Stimulated activated CD4-positive, alpha-beta T cell treated with anti-CD3 and anti-CD28 coated beads, Interleukin-1b, Interleukin-23, amount 100 ng/mL, for 1 hour (primary cell): ENCODE measurements around the gene USP12.

Source experiments
- DNase-seq, 2 donors: peaks; one replicate each; pipeline ENCODE4 v3.0.0-alpha.2; 2020; ENCODE audit warnings: low read depth in 2 of 2

USP12 gene

DNA sequence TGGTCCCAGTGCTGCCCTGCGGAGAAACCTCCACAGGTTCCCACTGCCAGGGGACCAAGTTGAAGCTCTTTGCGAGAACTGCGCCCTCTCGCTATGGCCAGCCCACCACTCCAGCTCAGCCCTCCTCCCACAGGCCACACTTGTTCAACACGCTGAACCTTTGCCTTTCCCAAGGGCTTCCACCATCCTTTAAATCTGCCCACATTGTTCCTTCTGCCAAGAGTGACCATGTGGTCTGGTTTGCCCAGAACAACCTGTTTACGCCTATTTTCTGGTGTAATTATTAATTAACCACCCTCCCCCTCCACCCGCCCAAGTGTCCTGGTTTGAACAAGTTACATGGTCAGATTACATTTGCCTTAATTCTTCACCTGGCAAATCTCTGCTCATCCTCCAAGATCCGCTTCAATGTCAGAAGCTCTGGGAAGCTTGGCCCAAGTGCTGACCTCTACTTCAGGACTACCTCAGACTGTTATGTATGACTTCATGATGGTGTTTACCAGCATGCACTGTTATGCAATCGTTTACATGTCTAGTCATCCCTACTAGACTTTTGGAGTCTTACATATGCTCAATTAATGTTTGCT is 12.0 kb upstream of the USP12 start:
- no peak for DNase-seq

DNA sequence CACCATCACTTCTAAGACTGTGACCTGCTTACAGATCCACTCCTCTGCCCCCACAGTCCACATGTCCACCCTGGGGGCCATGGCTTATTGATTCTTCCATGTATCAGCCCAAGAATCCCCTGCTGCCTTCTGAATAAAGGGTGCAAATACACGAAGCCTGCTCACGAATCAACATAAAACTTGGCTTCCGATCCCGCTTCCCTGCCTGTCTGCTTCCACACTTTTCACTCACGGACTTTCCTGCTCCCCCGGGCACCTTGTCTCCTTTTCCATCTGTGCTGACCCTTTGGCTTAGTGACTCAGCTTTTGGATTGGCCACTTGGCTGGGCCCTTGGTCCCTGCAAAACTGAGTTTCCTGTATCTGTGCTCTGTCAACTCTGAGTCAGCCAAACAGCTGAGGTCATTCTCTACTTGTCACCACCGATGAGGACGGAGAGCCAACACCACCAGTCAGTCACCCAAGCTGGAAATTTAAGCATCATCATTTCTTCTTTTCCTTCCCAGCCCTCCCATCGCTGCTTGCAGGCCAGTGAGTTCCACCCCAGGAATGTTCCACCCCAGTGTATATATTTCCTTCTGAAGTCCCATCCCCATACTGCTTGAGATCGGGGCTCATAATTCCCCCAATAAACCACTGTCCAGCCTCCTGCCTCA is 11.4 kb upstream of the USP12 start:
- no peak for DNase-seq

DNA sequence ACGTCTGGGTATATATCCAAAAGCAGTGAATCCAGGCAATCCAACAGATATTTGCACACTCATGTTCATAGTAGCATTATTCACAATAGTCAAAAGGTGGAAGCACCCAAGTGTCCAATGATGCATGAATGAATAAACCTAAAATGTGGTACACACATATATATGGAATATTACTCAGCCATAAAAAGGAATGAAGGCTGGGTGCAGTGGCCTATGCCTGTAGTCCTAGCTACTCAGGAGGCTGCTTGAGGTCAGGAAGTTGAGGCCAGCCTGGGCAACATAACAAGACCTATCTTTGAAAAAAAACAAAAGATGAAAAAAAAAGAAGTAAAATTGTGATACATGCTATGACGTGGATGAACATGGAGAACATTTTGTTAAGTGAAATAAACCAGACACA is 10.4 kb upstream of the USP12 start:
- DNase-seq, result no peak

DNA sequence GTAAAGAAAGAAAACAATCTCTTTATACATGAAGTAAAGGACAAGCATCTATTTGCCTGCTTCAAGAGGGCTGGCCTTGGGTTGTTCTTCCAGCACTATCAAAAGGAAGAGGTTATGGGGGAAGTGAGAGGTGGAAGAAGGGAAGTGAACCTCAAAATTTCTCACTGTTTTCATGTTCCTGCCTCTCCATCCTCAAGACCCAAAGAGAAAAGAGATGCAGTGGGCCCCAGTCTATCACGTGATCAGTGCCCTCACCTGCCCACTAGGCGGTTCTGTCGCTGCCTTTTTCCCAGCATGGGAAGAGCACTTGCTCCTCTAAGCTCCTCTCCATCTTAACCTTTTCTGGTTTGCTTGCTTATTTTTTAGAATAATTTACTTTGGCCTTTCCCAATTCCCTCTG is 6.2 kb upstream of the USP12 start:
- DNase-seq, result no peak

DNA sequence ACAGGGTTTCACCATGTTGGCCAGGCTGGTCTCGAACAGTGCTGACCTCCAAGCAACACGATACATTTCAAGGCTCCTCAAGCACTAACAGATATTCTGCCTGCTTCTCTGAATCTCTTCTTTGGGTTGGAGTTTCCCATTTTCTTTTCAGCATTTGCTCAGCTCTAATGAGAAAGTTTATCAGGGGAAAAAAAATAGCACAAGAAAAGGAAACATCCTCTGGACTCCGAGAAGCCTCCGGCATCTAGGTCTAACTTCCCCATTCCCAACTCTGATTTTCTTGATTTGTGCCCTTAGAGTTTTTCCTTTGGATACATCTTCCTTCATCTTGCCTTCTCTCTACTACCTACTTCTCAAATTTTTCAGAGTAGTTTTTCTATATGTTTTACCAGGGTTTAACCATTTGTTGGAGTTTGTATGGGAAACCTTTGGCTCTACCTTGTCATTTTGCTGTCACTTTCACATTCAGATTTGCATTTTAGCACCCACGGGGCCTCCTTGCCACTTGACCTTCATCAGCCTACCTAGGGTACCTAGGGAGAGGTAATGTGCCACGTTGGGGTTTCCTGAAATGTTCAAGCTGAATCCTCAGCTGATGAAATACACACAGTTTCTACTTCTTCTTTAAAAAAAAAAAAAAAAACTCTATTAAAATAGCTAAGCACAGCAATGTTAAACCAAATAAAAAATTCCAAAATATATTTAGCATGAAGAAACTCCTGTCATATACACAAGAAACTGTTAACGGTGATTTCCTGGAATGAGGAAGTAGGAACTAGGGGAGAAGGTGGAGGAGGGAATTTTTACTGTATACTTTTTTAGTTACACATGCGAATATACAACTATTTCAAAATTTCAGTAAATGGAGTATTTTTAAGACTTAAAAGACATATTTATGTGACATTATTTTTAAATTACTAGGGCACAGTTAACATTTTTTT is 5.1 kb upstream of the USP12 start:
- DNase-seq, result no peak

DNA sequence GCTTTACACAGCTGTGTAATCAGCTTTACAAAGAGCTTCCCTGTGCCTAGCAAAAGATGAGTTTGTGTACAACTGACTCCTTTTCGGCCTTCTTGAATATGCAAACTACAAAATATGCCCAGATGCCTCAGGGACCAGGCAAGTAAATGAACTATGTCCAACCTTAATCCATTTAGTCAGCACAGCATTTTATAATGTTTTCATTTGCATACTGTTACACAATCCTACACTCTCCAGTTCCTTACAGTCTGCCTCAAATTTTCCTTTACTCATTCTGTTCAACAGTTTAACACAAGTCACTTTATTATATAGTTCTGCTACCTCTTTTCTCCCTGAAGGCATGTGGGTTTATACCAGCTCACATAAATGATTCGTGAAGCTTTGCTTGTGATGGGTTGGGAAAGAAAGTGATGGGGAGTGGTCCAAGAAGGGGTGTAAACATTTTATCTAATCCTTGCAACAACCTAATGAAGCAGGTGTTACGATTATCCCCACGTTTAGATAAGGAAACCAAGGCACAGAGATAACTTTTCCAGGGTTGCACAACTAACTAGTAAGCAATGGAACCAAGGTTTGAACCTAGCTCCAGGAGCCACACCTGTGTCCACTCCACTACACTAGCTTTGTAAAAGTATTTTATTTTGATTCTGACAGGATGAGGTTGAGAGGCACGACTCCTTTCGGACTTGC is 3.3 kb upstream of the USP12 start:
- no peak for DNase-seq

DNA sequence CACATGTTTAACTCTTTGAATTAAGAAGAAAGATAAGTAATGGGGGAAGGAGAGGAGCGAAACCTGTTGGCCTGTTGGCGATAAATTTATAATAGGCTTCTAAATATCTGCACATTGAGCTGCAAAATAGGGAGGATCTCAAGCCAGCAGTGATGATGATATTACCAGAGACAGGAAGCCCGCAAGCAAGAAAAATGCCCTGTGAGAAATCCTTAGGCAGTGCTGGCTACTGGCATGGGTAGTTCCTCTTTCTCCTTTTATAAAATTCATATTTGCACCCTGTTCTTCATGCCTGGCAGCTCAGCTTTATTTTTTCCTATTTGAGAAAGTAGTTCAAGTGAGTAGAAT is 858 bp upstream of the USP12 start:
- no peak for DNase-seq

DNA sequence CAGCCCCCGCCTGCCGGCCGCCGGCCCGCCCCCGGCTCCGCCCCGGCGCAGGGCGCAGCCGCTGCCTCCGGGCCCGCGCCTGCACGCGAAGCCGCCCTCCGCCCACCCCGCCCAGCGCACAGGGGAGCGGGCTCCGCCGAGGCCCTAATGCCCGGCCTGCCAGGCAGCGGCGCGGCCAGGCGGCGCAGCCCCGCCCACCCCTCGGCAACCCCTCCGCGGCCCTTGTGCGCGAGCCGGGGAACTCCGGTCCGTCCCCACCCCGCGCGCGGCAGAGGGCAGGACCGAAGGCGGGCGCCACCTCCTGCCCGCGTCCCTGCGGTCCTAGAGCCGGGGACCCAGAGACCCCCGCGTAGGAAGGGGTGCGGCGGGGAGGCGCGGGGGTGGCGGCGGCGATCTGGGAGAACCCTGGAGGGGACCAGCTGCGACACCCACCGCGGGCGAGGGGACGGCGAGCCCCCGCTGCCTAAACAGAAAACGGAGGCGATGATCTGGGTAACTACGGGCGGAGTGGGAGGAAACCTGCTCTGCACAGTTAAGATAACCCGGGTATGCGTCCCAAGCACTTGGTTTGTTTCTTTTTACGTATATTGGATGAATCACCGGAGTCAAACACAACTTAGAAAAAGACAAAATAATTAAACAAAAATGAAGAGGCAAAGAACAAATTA is 350 bp upstream of the USP12 start:
- peak; percentile 81 to 83 for DNase-seq

DNA sequence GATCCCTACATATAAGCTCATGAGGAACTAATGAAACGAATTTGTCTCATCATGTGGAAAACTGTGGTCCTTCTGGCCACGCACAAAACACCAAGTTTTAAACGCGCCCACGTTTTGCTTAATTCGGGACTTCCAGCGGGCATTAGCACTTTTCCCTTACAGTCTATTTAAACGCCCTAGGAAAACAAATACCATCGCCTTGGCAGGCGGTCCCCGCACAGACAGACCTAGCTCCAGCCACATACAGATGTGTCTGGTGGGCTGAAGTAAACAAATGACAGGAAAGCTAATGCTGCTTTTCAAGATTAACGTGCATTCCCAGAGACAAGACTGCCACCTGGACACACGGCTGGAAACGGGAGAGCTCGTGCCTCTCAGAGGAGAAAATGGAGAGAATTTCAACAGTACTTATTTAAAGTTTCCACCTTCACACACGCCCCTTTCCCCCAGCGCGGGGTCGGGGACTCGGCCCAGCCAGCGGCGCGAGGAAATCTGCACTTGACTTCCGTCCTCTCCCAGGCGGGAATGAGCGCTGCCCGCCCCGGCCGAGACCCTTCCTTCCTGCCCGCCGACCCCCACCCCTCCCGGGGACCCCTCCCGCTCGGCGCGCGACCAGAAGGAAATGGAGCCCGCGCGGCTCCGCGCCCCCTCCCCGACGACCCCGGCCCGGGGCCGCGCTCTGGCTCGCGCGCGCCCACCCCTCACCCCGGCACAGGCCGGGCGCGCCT is 931 bp downstream of the USP12 start:
- peak in 1 of 2 donors; percentile 24 for DNase-seq

DNA sequence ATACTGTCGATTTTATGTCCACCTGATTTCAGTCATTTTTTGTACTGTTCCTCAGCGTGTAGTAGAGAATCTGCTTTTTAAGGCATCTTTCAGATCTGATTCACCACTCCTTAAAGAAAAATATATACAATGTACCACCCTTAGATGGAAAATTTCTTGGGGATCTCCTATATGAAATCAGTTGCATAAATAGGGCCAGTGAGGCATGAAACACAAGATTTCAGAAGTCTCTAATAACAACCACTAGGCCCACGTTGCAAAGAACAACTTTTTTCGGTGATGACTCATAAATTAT is 1.4 kb downstream of the USP12 start:
- no peak for DNase-seq

DNA sequence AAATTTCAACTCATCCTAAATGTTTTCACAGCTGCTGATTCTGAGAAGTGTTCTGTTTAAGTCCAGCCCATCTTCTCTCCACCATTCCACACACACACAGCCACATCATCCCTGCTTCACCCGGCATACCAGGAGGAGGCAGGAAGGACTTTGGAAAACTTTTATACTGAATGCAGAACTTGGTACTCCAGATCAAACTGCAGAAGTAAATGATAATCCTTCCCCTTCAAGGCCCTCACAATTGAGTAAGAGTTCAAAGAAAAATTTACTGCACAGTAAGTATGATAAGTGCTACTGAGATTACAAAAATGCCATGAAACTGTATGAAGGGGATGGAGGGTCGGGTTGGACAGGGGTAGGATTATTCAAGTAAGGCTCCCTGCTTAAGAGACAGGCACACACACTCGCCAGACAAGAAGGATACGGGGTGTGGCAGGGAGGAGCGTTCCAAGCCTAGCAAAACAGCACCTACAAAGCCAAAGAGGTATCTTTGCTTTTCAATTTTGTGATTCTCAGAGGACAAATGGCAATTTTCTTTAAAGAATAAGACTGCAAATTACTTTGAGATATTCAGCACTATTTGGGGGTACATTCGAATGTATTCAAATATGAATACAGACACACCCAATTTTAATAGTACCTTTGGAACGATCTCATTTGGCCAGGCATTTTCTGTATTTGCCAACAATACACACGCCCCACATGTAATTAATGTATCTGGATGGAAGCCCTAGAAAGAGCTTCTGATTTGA is 2.5 kb downstream of the USP12 start:
- DNase-seq, result no peak

DNA sequence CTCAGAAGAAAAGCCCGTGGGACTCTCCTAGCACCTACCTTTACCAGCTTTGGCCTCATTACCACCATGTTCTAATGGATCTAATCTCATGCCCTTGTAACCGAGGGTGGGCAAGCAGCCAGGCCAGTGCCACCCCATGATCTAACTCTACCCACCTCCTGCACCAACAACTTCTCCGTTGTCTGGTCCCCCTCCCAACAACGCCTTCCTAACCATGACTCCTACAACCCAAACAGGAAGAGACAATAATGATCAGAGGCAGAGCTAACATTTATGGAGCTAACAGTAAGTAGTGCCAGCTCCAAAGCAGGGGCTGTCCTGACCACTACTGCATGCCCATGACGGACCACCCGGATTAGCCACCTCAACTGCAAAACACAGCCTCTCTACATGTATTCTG is 3.5 kb downstream of the USP12 start:
- no peak for DNase-seq

DNA sequence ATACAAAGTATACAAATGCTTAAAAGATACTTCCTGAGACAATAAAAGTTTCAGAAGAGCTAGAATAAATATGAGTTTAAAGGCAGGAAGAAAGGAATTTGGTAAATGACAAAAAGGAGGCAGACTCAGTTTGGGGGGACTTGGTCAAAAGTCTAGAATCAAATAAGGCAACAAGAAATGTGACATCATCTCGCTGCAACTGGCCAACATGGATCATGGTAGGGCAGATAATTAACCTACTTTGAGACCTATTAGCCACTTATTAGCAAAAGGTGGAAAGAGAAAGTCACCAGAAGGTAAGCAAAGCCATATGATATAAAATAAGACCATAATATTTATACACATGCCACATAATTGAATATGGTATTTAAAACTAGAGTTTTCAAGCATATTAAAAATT is 5.3 kb downstream of the USP12 start:
- no peak for DNase-seq

DNA sequence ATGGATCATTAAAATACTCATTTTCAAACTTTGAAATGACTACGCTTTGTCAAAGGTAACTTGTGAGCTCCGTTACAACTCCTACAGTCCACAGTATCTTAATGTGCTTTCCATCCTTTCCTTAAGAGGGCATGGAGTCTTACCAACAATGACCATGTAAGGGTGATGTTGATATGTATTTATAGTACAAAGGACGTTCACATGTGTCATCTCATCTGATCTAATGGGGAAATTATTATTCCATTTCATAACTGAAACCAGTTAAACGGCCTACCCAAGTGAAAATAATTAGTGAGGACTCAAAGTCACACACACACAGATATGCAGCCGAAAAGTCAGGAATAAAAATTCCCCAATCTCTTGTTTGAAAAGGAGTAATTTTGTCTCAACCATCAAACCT is 9.6 kb downstream of the USP12 start:
- no peak for DNase-seq

DNA sequence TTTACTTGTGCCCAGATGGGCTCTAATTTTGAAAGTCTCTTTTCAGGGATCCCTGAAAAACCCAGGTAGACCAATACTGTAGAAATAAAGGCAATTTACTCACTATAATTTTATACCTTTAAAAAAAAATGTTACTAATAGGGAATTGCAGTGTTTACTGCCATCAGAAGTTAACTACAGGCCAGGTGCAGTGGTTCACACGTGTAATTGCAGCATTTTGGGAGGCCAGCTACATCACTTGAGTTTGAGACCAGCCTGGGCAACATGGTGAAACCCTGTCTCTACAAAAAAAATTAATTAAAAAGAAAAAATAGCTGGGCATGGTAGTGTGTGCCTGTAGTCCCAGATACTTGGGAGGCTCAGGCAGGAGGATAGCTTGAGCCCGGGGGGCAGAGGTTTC is 10.2 kb downstream of the USP12 start:
- DNase-seq, result no peak

DNA sequence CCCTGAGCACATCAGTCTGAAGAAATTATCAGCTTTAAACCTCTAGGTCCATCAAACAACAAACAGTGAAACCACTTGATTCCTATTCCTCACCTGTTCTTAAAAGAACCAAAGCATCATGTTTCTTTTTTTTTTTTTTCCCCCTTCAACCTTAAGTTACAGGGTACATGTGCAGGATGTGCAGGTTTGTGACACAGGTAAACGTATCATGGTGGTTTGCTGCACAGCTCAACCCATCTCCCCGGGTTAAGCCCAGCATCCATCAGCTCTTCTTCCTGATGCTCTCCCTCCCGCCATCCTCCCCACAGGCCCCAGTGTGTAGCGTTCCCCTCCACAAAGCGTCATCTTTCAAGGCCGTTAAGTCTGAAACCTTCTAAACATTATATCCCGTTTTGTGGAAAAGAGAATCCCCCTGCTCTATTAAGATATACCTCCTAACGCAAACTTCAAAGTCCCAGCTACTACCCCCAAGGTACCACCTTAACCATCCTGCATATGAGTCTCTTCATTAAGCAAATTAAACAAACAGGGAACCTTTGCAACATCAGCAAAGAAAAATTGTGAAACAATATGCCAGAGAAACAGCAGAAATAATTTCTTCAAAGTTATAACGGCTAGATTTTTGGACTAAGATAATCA is 10.8 kb downstream of the USP12 start:
- no peak for DNase-seq

DNA sequence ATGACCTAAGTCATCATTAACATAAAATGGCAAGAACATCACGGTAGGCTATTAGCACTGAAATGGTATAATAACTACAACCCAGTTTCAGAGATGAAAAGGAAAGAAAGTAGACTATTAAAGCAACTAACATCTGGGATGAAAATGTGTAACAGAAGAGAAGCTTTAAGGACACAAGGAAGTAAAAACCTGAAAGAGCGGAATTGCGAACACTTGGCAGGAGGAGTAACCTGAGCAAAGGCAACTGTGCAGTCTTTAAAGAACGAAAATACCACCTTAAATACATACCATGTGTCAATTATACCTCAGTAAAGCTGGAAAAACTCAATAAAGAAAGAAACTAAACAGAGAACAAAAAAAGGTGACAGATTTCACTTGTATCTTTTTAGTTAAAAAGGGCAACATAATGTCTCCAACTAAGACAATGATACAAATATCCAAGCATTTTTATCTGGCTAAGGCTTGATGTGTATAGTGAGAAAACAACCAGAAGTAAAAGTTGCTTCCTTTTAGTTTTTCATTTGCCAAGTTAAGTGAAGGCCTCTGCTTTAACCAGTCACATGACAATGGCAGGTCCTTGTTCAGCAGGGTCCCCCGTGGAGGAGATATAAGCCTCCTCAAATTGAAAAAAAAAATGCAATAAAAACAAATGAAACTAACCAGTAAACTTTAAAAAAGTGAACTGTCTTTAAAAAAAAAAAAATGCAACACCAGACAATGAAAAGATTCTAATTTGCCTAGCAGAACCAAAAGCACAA is 11.6 kb downstream of the USP12 start:
- DNase-seq, result no peak

DNA sequence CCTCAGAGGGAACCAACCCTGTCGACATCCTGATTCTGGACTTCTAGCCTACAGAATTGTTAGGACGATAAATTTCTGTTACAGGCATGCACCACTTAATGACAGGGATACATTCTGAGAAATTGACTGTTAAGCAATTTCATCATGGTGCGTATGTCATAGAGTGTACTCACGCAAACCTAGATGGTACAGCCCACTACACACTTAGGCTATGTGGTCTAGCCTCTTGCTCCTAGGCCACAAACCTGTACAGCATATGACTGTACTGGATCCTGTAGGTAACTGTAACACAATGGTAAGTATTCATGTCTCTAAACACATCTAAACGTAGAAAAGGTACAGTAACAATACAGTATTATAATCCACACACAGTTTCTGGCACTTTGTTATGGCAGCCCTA is 13.3 kb downstream of the USP12 start:
- no peak for DNase-seq

DNA sequence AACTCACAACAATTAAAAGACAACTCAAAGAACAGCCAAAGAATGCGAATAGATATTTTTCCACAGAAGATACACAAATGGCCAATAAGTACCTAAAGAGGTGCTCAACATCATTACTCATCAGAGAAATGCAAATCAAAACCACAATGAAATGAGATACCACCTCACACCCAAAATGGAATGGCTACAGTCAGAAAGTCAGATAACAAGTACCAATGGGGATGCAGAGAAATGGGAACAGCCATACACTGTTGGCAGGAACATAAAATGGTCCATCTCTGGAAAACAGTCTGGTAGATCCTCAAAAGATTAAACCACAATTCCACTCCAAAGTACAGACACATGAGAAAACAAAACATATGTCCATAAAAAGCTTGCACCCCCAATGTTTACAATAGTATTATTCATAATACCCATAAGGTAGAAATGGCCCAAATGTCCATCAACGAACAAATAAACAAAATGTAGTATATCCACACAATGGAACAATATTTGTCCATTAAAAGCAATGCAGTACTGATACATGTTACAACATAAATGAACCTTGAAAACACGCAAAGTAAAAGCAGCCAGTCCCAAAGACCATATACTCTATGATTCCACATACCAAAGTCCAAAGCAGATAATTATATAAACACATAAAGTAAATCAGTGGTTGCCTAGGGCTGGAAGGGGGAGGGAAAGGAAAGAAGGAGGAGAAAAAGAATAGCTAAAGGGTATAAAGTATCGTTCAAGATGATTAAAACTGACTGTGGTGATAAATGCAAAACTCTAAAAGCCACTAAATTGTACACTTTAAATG is 19.6 kb downstream of the USP12 start:
- DNase-seq, result no peak
